Measurements from ENCODE around the gene C11orf86.

- TF ChIP-seq CTCF (IDR thresholded peaks at IDR 0.05; ENCODE audit: low read depth, low read length, poor library complexity, severe bottlenecking), result no peak
- no peak for TF ChIP-seq EZH2phosphoT487 (IDR thresholded peaks at IDR 0.05; ENCODE audit: borderline replicate concordance, low read length)
These were observed 16.7 kb upstream of the C11orf86 start, which contains the start of gene PC for GRCh38 chr11:66958232-66958955.
